ENCODE data around the gene EXOC2. TPM values are rescaled to one million over a fixed set of nuclear protein-coding genes. Genes with fewer than 3 reads are reported as not detected.

The EXOC2 gene
- total RNA-seq, 4 donors from 2014 or later, result 20.9 to 28.5 (median 24.6) TPM

GRCh38 chr6:731924-732323 lies 39.0 kb upstream of the EXOC2 start:
- H3K4me1 ChIP-seq, result peaks cover 0 to 9% (median 9%) of the 10 kb centered on the region in 4 donors
- no peak overlapping the region for H3K4me3 ChIP-seq
- WGBS, result 92% methylated on average over 7 of the region's 7 CpGs
- TF ChIP-seq EP300 (IDR thresholded peaks at IDR 0.05) (no peak), CTCF (IDR thresholded peaks at IDR 0.05) (no peak), POLR2AphosphoS5 (IDR thresholded peaks at IDR 0.05) (no peak), POLR2A (IDR thresholded peaks at IDR 0.05; ENCODE audit: low read depth) (no peak)
- H3K9me3 ChIP-seq, result no peaks in the 10 kb centered on the region
- no peaks in the 10 kb centered on the region for H3K27me3 ChIP-seq
- H3K27ac ChIP-seq (replicated peaks in 1 of 4), result no peak overlapping the region
- H3K36me3 ChIP-seq, result no peaks in the 10 kb centered on the region
- intact Hi-C loops (cut with DNase I), result no loop called here
- no peak for DNase-seq (ENCODE audit: extremely low spot score)

DNA sequence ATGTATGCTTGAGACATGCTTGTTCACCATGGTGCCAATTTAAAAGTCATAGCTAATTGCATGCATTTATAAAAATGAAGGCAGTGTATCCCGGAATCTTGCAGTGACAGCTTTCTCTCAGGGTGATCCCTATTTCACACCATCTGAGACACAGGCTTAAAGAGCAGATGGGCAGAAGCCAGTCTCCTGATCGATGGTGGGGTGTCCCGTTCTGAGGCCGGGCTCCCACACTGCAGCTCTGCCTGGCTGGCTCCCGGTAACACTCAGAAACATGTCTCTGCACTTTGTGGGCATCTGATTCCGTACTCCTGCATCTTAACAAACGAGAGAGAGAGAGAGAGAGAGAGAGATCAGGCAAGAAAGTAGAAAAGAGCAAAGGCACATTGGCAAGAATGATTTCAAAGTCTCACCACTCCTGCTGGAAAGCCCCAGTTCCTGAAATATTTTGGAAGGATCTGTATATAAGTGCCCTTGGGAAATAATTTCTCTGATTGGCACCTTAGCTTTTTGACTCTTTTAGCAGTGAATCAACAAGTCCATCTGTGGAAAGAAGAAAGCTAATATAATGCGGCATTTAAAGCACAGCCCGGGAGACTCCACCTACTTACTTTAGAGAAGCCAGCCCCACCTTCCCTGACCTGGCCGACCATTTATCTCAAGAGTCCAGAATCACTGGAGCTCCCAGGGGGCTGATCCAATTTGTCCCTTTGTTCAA lies 36.8 kb upstream of the EXOC2 start:
- no peaks in the 10 kb centered on the region for H3K9me3 ChIP-seq
- TF ChIP-seq CTCF (IDR thresholded peaks at IDR 0.05) (no peak), EP300 (IDR thresholded peaks at IDR 0.05) (no peak), POLR2A (IDR thresholded peaks at IDR 0.05; ENCODE audit: low read depth) (no peak), POLR2AphosphoS5 (IDR thresholded peaks at IDR 0.05) (no peak)
- H3K27ac ChIP-seq (replicated peaks in 1 of 4), result no peak overlapping the region
- peaks cover 0 to 9% (median 9%) of the 10 kb centered on the region in 4 donors for H3K4me1 ChIP-seq
- peak; percentile 85 for DNase-seq (ENCODE audit: extremely low spot score)
- 84% methylated on average over 10 of the region's 10 CpGs for WGBS
- intact Hi-C loops (cut with DNase I), result no loop called here
- no peaks in the 10 kb centered on the region for H3K36me3 ChIP-seq
- no peaks in the 10 kb centered on the region for H3K27me3 ChIP-seq
- H3K4me3 ChIP-seq, result no peak overlapping the region

DNA sequence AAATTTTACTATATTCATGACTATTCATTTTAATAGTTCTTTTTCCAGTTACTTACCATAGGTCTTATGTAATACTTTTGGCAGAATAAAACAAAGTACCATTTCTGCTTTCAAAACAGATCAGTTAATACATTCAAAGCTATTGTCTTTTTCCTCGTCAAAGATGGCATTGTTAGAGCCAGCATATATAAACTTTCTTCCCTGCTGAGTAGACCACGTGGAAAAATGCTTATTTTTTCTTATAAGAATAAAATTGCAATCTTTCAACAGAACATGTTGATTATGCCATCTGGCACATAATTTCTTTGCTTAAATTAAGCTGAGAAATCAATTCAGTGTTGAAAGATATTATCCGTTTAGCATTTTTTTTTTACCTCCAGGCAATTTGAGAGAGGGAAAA lies 34.9 kb upstream of the EXOC2 start:
- Histone ChIP-seq H3K36me3 (no peaks in the 10 kb centered on the region), H3K4me3 (no peak overlapping the region), H3K27me3 (no peaks in the 10 kb centered on the region), H3K27ac (replicated peaks in 1 of 4) (no peak overlapping the region), H3K9me3 (no peaks in the 10 kb centered on the region), H3K4me1 (peaks cover 0 to 9% (median 9%) of the 10 kb centered on the region in 4 donors)
- 34% methylated on average over 3 of the region's 3 CpGs for whole genome bisulfite sequencing
- no peak for DNase-seq (ENCODE audit: extremely low spot score)
- intact Hi-C loops (cut with DNase I), result no loop called here
- no peak for TF ChIP-seq POLR2A (IDR thresholded peaks at IDR 0.05; ENCODE audit: low read depth)
- no peak for TF ChIP-seq CTCF (IDR thresholded peaks at IDR 0.05)
- TF ChIP-seq POLR2AphosphoS5 (IDR thresholded peaks at IDR 0.05), result no peak
- TF ChIP-seq EP300 (IDR thresholded peaks at IDR 0.05), result no peak

- TF ChIP-seq EP300 (IDR thresholded peaks at IDR 0.05), result no peak
- TF ChIP-seq CTCF (IDR thresholded peaks at IDR 0.05), result no peak
- Histone ChIP-seq H3K9me3 (no peaks in the 10 kb centered on the region), H3K27ac (replicated peaks in 1 of 4) (no peak overlapping the region), H3K4me1 (peaks cover 0 to 16% (median 14%) of the 10 kb centered on the region in 4 donors), H3K27me3 (no peaks in the 10 kb centered on the region), H3K36me3 (no peaks in the 10 kb centered on the region), H3K4me3 (no peak overlapping the region)
- WGBS, result 93% methylated on average over 3 of the region's 3 CpGs
- intact Hi-C loops (cut with DNase I), result no loop called here
- no peak for DNase-seq (ENCODE audit: extremely low spot score)
Observed at GRCh38 chr6:723540-723939, 30.6 kb upstream of the EXOC2 start.

- H3K27me3 ChIP-seq, result no peaks in the 10 kb centered on the region
- no peak for DNase-seq (ENCODE audit: extremely low spot score)
- no peaks in the 10 kb centered on the region for H3K9me3 ChIP-seq
- WGBS, result 86% methylated on average over 4 of the region's 4 CpGs
- H3K4me3 ChIP-seq, result no peak overlapping the region
- intact Hi-C loops (cut with DNase I), result no loop called here
- H3K36me3 ChIP-seq, result no peaks in the 10 kb centered on the region
- peaks cover 0 to 12% (median 11%) of the 10 kb centered on the region in 4 donors for H3K4me1 ChIP-seq
- no peak for TF ChIP-seq POLR2A (IDR thresholded peaks at IDR 0.05; ENCODE audit: low read depth)
- no peak for TF ChIP-seq CTCF (IDR thresholded peaks at IDR 0.05)
- TF ChIP-seq EP300 (IDR thresholded peaks at IDR 0.05), result no peak
- TF ChIP-seq POLR2AphosphoS5 (IDR thresholded peaks at IDR 0.05), result no peak
- no peak overlapping the region for H3K27ac ChIP-seq (replicated peaks in 1 of 4)
Observed at GRCh38 chr6:722608-723007, 29.7 kb upstream of the EXOC2 start.

Measured in esophagus muscularis mucosa (tissue), 4 donors.